Tibial artery (tissue), 4 donors: Measurements from ENCODE around the gene RXRB.
A peak's percentile ranks its signal among the peaks of the same experiment; 100 is the strongest.

ENCODE experiments used
- DNase-seq, 2 donors: peaks; one replicate each; pipeline ENCODE4 v3.0.0-alpha.2; 2019
- H3K27ac ChIP-seq, 2 donors: fragments of 200-600 bp; sonication (generic) in 1 of 2; 1 replicate in 1 of 2; 2 replicates in 1 of 2; pipeline ENCODE4 v1.5.1; 2018 to 2019; ENCODE audit warnings: mild to moderate bottlenecking in 1 of 2
- H3K27me3 ChIP-seq, 2 donors: fragments of 200-600 bp; sonication (generic) in 1 of 2; one replicate each; pipeline versions ENCODE4 v1.5.1 to v1.6.0; 2016 to 2019
- H3K36me3 ChIP-seq, 3 donors: fragments of 200-600 bp; sonication (generic) in 2 of 3; one replicate each; pipeline ENCODE4 v1.5.1; 2016 to 2019; ENCODE audit warnings: mild to moderate bottlenecking in 2 of 3
- H3K4me1 ChIP-seq, 4 donors: fragments of 200-600 bp; sonication (generic) in 2 of 4; 1 replicate in 3 of 4; 2 replicates in 1 of 4; pipeline ENCODE4 v1.5.1; 2016 to 2019
- H3K4me3 ChIP-seq, 2 donors: fragments of 200-600 bp; sonication (generic) in 1 of 2; 1 replicate in 1 of 2; 2 replicates in 1 of 2; pipeline ENCODE4 v1.5.1; 2018 to 2019; ENCODE audit warnings: mild to moderate bottlenecking in 2 of 2
- H3K9me3 ChIP-seq, 3 donors: fragments of 200-600 bp; sonication (generic) in 1 of 3; one replicate each; pipeline ENCODE4 v1.5.1; 2016 to 2019
- intact Hi-C: fragments of 100-400 bp; cut with DNase I; formaldehyde crosslinking; loops from one replicate; pipeline ENCODE4 v1.15.0; 2023; ENCODE audit warnings: low total_unique reads
- TF ChIP-seq, protein P1 (sequence below), 2 experiments: fragments of 200-600 bp in 1 of 2; fragments of 450-650 bp in 1 of 2; IDR thresholded peaks; one replicate each; pipeline ENCODE4 v1.5.1; 2017 to 2019; ENCODE audit warnings: antibody characterized with exemption in 2 of 2, mild to moderate bottlenecking in 1 of 2, moderate library complexity in 1 of 2

Gene RXRB

DNA sequence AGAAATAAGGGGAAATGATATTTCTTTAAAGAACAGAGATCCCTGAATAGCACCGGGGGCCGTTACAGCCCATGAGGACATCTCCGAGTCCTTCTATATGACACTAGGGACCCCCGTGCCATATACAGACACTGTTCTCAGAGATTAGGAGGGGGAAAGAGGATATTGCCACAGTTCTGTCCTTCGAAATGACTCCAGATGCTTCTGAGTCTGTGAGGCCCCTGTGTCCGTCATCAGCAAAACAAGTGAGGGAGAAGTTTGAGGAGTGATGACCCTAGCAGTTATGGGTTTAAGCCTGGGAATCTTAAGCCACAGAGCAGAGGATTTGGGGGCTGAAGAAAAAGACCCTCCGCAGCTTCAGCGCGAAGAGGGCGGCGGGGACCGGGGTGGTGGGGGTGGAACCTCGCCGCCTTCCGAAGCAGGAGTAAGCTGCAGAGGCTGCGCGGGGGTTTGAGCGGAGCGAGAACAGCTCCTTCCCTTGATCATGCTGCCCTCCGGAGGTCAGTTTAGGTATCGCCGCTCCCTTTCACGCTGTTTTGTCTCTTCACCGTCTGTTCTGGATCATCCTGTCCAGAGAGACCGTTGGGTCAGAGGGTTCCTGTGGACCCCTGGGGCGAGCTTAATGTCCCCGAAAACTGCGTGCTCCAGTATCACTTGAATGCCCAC lies 47.6 kb upstream of the RXRB start:
- peak; percentile 88 to 91 for DNase-seq
- H3K36me3 ChIP-seq: peaks cover 5 to 17% (median 6%) of the 10 kb centered on the region in 3 donors
- H3K27ac ChIP-seq: peak overlapping the region; percentile 92 to 97
- intact Hi-C loops: loop anchor here (5.0 kb wide), 4 partner anchors 36 to 236 kb away; no protein-coding TSS in a partner anchor
- TF ChIP-seq, protein P1, sequence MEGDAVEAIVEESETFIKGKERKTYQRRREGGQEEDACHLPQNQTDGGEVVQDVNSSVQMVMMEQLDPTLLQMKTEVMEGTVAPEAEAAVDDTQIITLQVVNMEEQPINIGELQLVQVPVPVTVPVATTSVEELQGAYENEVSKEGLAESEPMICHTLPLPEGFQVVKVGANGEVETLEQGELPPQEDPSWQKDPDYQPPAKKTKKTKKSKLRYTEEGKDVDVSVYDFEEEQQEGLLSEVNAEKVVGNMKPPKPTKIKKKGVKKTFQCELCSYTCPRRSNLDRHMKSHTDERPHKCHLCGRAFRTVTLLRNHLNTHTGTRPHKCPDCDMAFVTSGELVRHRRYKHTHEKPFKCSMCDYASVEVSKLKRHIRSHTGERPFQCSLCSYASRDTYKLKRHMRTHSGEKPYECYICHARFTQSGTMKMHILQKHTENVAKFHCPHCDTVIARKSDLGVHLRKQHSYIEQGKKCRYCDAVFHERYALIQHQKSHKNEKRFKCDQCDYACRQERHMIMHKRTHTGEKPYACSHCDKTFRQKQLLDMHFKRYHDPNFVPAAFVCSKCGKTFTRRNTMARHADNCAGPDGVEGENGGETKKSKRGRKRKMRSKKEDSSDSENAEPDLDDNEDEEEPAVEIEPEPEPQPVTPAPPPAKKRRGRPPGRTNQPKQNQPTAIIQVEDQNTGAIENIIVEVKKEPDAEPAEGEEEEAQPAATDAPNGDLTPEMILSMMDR (IDR thresholded peaks at IDR 0.05): peak; percentile 97 to 100
- peak overlapping the region; percentile 58 to 79 for H3K4me3 ChIP-seq
- H3K4me1 ChIP-seq: peaks cover 0 to 28% (median 20%) of the 10 kb centered on the region in 4 donors
- no peaks in the 10 kb centered on the region for H3K9me3 ChIP-seq
- peaks cover 0 to 17% of the 10 kb centered on the region in 2 donors for H3K27me3 ChIP-seq

DNA sequence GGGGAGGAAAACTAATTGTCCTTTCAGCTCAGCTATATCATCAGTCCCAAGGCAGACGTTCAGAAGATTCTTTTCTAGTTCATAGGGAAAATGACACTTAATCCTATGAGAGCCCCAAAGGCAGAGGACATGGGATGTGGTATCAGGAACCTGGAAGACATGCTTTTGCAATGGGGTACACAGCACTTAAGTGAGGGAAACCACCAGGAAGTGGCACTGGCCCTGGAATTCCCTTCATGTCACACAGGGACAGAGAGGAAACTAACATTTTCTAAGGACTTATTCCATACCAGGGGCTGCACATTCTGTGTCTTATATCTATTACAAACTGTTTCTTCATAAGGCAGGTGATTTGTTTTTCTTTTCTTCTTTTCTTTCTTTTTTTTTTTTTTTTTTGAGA lies 43.0 kb upstream of the RXRB start:
- Histone ChIP-seq H3K36me3 (no peaks in the 10 kb centered on the region), H3K4me1 (peaks cover 0 to 5% (median 3%) of the 10 kb centered on the region in 4 donors), H3K27me3 (peaks cover 0 to 40% of the 10 kb centered on the region in 2 donors), H3K4me3 (no peak overlapping the region), H3K27ac (no peak overlapping the region), H3K9me3 (no peaks in the 10 kb centered on the region)
- intact Hi-C loops: no loop called here
- peak in 1 of 2 donors; percentile 29 for DNase-seq
- TF ChIP-seq, protein P1 (IDR thresholded peaks at IDR 0.05): no peak

DNA sequence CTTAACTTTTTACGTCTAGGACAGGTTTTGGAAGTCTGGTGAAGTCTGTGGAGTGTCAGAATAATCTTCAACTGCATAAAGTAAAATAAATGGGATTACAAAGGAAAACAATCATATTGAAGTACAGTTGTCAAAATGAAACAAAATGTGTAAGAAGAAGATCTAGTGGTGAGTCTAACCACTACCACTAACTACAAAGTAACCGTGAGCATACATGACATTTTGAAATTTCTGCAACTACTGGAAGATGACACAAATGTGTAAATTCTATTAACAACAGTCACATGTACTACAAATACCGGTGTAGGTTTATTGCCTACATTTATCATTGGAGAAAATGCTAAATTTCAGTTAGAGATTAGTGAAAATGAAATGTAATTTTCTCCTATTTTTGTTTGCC lies 41.5 kb upstream of the RXRB start:
- TF ChIP-seq, protein P1 (IDR thresholded peaks at IDR 0.05): no peak
- DNase-seq: no peak
- intact Hi-C loops: no loop called here
- Histone ChIP-seq H3K4me1 (no peaks in the 10 kb centered on the region), H3K27ac (no peak overlapping the region), H3K9me3 (no peaks in the 10 kb centered on the region), H3K27me3 (peaks cover 0 to 49% of the 10 kb centered on the region in 2 donors), H3K4me3 (no peak overlapping the region), H3K36me3 (no peaks in the 10 kb centered on the region)

DNA sequence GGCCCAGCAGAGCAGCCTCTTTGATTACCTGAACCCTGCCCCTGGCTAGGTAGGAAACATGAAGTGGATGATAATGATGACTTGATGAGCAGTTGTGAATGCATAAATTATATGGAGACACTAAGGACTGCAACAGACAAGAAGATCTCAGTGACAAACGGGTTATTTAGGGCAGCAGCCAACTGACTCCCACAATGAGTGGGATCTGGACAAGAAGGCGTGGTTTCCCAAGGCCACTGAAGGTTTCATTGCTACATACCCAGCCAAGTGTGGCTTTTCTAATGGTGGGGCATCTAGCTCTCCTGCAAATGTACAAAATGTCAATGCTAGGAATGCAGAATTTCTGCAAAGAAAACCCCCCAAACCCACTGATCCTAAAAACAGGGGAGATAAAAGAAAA lies 37.3 kb upstream of the RXRB start:
- no peaks in the 10 kb centered on the region for H3K9me3 ChIP-seq
- no peaks in the 10 kb centered on the region for H3K4me1 ChIP-seq
- H3K27ac ChIP-seq: no peak overlapping the region
- H3K36me3 ChIP-seq: no peaks in the 10 kb centered on the region
- TF ChIP-seq, protein P1 (IDR thresholded peaks at IDR 0.05): no peak
- H3K4me3 ChIP-seq: no peak overlapping the region
- H3K27me3 ChIP-seq: peaks cover 0 to 54% of the 10 kb centered on the region in 2 donors
- intact Hi-C loops: no loop called here
- DNase-seq: no peak

DNA sequence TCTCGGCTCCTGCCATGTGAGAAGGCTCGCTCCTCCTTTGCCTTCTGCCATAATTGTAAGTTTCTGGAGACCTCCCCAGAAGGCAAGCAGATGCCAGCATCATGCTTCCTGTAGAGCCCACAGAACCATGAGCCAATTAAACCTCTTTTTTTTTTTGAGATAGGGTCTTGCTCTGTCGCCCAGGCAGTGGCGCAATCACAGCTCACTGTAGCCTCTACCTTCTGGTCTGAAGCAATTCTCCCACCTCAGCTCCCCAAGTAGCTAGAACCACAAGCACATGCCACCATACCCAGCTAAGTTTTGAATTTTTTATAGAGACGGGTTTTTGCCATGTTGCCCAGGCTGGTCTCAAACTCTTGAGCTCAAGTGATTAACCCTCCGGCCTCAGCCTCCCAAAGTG lies 36.4 kb upstream of the RXRB start:
- TF ChIP-seq, protein P1 (IDR thresholded peaks at IDR 0.05): no peak
- H3K9me3 ChIP-seq: no peaks in the 10 kb centered on the region
- no peak overlapping the region for H3K27ac ChIP-seq
- no peak overlapping the region for H3K4me3 ChIP-seq
- no peaks in the 10 kb centered on the region for H3K4me1 ChIP-seq
- intact Hi-C loops: no loop called here
- peaks cover 0 to 54% of the 10 kb centered on the region in 2 donors for H3K27me3 ChIP-seq
- DNase-seq: peak in 1 of 2 donors; percentile 31
- H3K36me3 ChIP-seq: no peaks in the 10 kb centered on the region
